GM18867 (cell line): Measurements from ENCODE around the gene TLX3.
A peak's percentile ranks its signal among the peaks of the same experiment; 100 is the strongest.
"Not testable (repeated sequence)": the region's sequence is repeated elsewhere in the genome, so short reads cannot be mapped to it uniquely, and the experiment has no call there.

Experiments
- ATAC-seq: cut with Tn5 transposase; IDR thresholded peaks from one replicate; pipeline ENCODE4 v1.9.1; 2021; ENCODE audit warnings: mild to moderate bottlenecking, moderate library complexity; ENCODE audit not compliant: unreplicated experiment

The TLX3 gene

GRCh38 chr5:171322527-171322926 lies 13.5 kb downstream of the TLX3 start:
- ATAC-seq, result no peak

GRCh38 chr5:171323007-171323406 lies 14.0 kb downstream of the TLX3 start:
- ATAC-seq, result no peak

- ATAC-seq, result no peak
These were observed 15.0 kb downstream of the TLX3 start for GRCh38 chr5:171323806-171324632.

DNA sequence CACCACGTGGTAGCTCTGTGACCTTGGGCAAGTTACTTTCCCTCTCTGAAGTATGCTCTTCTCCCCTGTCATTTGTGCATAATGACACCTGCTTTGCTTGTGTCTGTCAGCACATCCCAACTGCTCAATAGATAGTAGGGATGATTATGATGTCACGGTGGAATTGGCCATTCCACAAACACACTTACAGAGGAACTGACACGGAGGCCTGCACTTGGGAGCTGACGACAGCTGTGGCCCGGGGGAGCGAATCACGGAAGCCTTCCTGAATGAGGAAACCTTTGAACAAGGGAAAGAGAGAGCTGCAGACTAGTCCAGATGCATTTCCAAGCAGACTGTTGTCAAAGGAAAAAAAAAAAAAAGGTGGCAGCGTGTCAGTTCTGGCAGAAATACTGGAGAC lies 21.0 kb downstream of the TLX3 start:
- ATAC-seq, result no peak

GRCh38 chr5:171335616-171336015 lies 26.6 kb downstream of the TLX3 start:
- ATAC-seq, result no peak

DNA sequence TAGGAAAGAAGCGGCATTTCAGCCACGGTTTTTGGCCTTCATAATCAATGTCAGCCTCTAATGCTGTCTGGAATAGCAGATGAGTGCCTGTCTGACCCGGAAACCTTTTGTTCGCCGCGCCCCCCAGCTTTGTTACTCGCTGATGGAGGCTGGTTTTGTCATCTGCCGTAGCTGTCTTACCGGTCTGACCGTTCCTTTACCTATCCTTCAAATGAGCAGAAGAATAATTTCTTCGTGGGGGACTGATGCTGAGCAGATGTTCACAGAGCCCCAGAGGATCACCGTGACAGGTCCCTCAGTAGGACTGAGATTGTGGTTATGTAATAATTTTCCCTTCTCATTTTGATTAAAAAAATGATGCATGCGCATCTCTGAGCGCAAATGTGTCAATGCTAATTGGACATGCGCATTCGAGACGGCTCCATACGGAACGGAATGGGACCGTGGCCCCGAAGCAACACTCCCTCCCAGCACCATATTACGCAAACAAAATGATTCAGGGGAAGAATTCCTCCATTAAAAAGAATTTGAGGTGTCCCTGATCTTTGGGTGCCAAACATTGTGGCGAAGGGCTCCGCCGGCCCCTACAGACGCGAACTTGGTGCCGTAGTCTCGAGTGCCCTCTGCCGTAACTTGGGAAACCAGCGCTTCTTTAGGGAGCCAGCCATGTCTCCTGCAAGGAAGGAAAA lies 27.6 kb downstream of the TLX3 start:
- no peak for ATAC-seq

DNA sequence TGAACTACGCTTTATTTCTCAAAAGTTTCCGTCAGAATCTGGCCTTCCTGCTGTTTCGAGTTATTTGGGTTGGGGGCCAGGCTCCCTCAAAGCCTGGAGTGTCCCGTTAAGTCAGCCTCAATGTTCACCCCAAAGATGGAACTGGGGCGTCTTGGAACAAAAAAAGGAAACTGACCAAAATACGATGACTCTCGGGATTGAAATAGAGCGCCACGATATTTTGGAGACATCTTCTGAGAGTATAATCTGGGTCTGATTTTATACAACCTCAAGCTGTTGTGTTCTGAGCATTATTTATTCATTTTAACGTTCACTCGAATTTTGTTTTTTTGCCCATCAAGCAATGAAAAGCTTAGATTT lies 28.1 kb downstream of the TLX3 start:
- no peak for ATAC-seq

GRCh38 chr5:171340042-171340441 lies 31.0 kb downstream of the TLX3 start:
- ATAC-seq, result no peak

- ATAC-seq, result no peak
These were observed 31.4 kb downstream of the TLX3 start for GRCh38 chr5:171340491-171340890.

GRCh38 chr5:171342362-171343111 lies 33.5 kb downstream of the TLX3 start:
- peak; percentile 81 for ATAC-seq

GRCh38 chr5:171344936-171345608 lies 36.0 kb downstream of the TLX3 start:
- no peak for ATAC-seq

GRCh38 chr5:171351536-171352073 lies 42.6 kb downstream of the TLX3 start:
- ATAC-seq, result no peak

DNA sequence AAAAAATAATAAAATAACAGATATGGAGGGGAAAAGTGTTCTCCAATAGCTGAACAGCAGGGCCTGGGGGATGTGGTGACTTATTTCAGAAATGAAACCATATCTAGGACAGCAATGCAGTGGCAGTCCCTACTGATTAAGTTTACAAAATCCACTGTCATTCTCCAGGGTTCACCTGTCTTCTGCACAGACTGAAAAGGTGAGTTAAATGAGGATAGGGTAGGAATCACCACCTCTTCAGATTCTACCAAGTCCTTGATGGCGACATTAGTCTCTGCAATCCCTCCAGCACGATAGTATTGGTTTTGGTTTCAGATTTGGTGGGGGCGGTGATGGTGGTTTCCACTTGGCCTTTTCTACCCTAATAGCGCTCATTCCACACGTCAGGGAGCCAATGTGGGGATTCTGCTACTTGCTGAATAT lies 46.3 kb downstream of the TLX3 start:
- peak; percentile 94 for ATAC-seq

GRCh38 chr5:171357843-171358242 lies 48.8 kb downstream of the TLX3 start:
- no peak for ATAC-seq

GRCh38 chr5:171361151-171361550 lies 52.1 kb downstream of the TLX3 start:
- ATAC-seq, result not testable (repeated sequence)
